RWPE2 (cell line): ENCODE results near the gene WNT5B.
A peak's percentile ranks its signal among the peaks of the same experiment; 100 is the strongest.

Source experiments
- ATAC-seq: fragments of 200-7000 bp; cut with Tn5 transposase; 3 replicates; pipeline ENCODE4 v1.9.1; 2021; ENCODE audit warnings: low read depth
- DNase-seq: peaks from one replicate; pipeline ENCODE4 v3.0.0-alpha.2; 2020; ENCODE audit warnings: low spot score
- H3K27ac ChIP-seq: fragments of 450-650 bp; 2 replicates; pipeline ENCODE4 v1.5.1; 2017; ENCODE audit warnings: mild to moderate bottlenecking; ENCODE audit not compliant: poor library complexity, severe bottlenecking
- H3K27me3 ChIP-seq: fragments of 250-450 bp; sonication (Bioruptor Pico); 2 replicates; pipeline ENCODE4 v1.5.1; 2021; ENCODE audit warnings: mild to moderate bottlenecking, moderate library complexity; ENCODE audit not compliant: insufficient read depth, poor library complexity, severe bottlenecking
- H3K36me3 ChIP-seq: fragments of 250-450 bp; sonication (Bioruptor Pico); 2 replicates; pipeline ENCODE4 v1.5.1; 2020; ENCODE audit warnings: low read depth, mild to moderate bottlenecking, moderate library complexity
- H3K4me1 ChIP-seq: fragments of 250-450 bp; sonication (Bioruptor Pico); 2 replicates; pipeline ENCODE4 v1.5.1; 2021; ENCODE audit warnings: mild to moderate bottlenecking, moderate library complexity; ENCODE audit not compliant: insufficient read depth, poor library complexity, severe bottlenecking
- H3K4me3 ChIP-seq: fragments of 250-450 bp; sonication (Bioruptor Pico); 2 replicates; pipeline ENCODE4 v1.5.1; 2021; ENCODE audit warnings: mild to moderate bottlenecking, moderate library complexity; ENCODE audit not compliant: severe bottlenecking
- H3K9me3 ChIP-seq: fragments of 250-450 bp; sonication (Bioruptor Pico); 2 replicates; pipeline ENCODE4 v1.5.1; 2021; ENCODE audit warnings: mild to moderate bottlenecking, moderate library complexity; ENCODE audit not compliant: severe bottlenecking
- TF ChIP-seq, protein P1 (sequence below): fragments of 450-650 bp; IDR thresholded peaks from one replicate; pipeline ENCODE4 v1.5.1; 2017; ENCODE audit warnings: mild to moderate bottlenecking, moderate library complexity; ENCODE audit not compliant: poor library complexity, severe bottlenecking

The WNT5B gene

GRCh38 chr12:1582709-1583050 lies 46.4 kb upstream of the WNT5B start:
- Histone ChIP-seq H3K9me3 (no peaks in the 10 kb centered on the region), H3K27ac (no peak overlapping the region), H3K4me3 (no peak overlapping the region), H3K36me3 (no peaks in the 10 kb centered on the region; the same call in 1 of the 2 replicates), H3K4me1 (peaks cover 5% of the 10 kb centered on the region), H3K27me3 (no peaks in the 10 kb centered on the region)
- DNase-seq (no peak), ATAC-seq (no peak)
- TF ChIP-seq, protein P1, sequence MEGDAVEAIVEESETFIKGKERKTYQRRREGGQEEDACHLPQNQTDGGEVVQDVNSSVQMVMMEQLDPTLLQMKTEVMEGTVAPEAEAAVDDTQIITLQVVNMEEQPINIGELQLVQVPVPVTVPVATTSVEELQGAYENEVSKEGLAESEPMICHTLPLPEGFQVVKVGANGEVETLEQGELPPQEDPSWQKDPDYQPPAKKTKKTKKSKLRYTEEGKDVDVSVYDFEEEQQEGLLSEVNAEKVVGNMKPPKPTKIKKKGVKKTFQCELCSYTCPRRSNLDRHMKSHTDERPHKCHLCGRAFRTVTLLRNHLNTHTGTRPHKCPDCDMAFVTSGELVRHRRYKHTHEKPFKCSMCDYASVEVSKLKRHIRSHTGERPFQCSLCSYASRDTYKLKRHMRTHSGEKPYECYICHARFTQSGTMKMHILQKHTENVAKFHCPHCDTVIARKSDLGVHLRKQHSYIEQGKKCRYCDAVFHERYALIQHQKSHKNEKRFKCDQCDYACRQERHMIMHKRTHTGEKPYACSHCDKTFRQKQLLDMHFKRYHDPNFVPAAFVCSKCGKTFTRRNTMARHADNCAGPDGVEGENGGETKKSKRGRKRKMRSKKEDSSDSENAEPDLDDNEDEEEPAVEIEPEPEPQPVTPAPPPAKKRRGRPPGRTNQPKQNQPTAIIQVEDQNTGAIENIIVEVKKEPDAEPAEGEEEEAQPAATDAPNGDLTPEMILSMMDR = no peak

DNA sequence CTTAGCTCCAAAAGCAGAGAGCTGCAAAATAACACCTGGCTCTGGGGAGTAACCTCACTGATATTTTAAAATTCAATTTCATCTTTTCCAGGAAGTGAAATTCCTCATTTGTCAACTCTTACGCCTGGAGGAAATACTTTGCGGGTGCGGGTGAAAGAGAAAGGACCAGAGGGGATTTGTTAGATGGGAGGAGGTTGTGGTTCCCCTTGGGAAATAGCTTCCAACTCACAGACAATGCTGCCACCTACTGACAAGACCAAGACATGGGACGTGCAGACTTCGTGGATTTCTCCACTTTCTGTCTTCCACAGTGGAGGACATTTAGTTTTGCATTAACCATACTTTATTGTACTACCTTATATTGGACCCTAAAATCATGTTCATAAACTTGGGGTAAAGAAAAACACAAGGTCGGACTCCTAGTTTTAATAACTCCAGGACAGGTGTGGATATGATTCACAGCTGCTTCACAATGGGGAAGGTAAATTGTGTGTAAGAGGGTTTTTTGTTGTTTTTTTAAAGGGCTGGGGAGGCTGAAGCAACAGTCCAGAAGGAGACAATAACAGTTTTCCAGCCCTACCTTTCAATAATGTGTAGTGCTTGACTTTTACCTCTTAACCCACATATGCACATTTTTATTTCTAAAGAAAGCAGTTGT lies 45.5 kb upstream of the WNT5B start:
- Histone ChIP-seq H3K36me3 (no peaks in the 10 kb centered on the region; the same call in 1 of the 2 replicates), H3K9me3 (no peaks in the 10 kb centered on the region), H3K4me3 (no peak overlapping the region), H3K27me3 (no peaks in the 10 kb centered on the region), H3K4me1 (peaks cover 9% of the 10 kb centered on the region), H3K27ac (no peak overlapping the region)
- DNase-seq (no peak), ATAC-seq (peak; percentile 83)
- TF ChIP-seq, protein P1 = peak; percentile 97

DNA sequence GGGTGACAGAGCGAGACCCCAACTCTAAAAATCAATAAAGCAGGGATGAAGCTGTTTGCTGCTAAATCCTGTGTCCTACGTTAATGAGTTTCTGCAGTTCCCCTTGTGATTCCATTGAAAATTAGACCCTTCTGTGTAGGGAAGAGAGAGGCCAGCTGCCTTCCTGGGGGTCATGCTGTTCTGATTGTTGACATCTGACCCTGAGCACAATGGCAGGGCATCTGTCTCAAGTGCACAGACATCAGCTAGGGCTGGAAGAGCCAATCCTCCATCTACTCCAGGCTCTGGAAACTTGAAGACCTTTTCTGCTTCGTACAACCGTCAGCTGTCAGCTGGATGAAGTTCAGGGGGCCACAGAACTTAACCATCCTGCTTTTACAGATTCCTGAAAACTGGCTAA lies 44.7 kb upstream of the WNT5B start:
- TF ChIP-seq, protein P1 = no peak
- no peaks in the 10 kb centered on the region for H3K27me3 ChIP-seq
- peaks cover 9% of the 10 kb centered on the region for H3K4me1 ChIP-seq

DNA sequence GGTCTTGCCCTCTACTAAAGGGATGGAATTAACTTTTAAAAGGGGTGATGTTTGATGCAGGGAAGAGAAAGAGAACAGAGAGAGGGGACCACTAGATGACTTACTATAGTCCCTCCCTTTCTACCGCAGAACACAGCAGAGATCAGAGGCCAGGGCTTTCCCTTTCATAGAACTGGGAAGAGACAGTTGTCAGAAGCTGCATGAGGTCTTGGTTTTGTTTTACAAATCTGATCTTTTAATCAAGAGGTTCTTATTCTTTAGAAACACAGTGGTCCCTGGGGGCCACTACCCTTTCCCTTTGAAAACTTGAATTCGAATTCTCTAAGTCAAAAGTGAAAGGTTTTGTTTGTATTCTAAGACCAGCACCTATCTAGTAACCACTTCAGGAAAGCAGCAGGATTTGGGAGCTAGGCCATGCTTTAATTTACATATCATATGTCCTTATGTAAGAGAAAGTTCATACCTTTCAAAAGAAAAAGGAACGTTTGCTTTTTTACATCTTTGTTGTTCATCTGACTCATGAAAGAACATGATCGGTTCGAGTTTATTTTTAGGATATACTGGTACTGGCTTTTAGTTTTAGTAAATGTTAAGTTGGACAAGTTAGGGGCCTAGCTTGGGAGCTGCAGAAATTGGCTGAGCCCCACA lies 41.0 kb upstream of the WNT5B start:
- Histone ChIP-seq H3K27me3 (no peaks in the 10 kb centered on the region), H3K4me3 (no peak overlapping the region), H3K27ac (peak overlapping the region; percentile 12), H3K9me3 (no peaks in the 10 kb centered on the region), H3K4me1 (peaks cover 27% of the 10 kb centered on the region), H3K36me3 (peaks cover 7% of the 10 kb centered on the region; the same call in 1 of the 2 replicates)
- TF ChIP-seq, protein P1 = no peak
- DNase-seq (no peak), ATAC-seq (no peak)

More for the DNA sequence above, 44.7 kb upstream of the WNT5B start:
- ATAC-seq (no peak), DNase-seq (no peak)
- H3K27ac ChIP-seq = no peak overlapping the region
- H3K4me3 ChIP-seq = no peak overlapping the region
- no peaks in the 10 kb centered on the region for H3K9me3 ChIP-seq
- H3K36me3 ChIP-seq = no peaks in the 10 kb centered on the region; the same call in 1 of the 2 replicates

DNA sequence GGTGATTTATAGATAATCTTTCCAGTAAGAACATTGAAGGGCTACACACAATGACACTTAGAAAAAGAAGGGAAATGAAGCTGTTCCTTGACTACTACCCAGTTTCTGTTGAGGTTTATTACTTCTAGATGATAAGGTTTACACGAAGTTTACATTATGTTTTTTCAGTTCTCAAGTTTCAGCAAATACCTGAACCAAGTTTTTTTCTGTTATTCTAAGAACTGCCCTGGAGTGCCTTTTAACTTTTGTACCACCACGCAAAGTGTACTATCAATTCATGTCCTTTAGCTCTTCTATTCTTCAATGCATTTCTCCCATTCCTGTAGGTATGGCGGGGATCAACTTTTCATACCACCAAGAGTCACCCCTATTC lies 40.5 kb upstream of the WNT5B start:
- H3K4me1 ChIP-seq = peaks cover 24% of the 10 kb centered on the region
- peaks cover 7% of the 10 kb centered on the region; the same call in 1 of the 2 replicates for H3K36me3 ChIP-seq
- DNase-seq = no peak
- no peaks in the 10 kb centered on the region for H3K9me3 ChIP-seq
- no peak for ATAC-seq
- H3K27ac ChIP-seq = peak overlapping the region; percentile 12
- H3K4me3 ChIP-seq = no peak overlapping the region
- no peaks in the 10 kb centered on the region for H3K27me3 ChIP-seq
- TF ChIP-seq, protein P1 = no peak
